PFSK-1 (cell line): ENCODE results near the gene ATRN.

Experiments
- FOXP2 ChIP-seq: optimal IDR thresholded peaks from 2 replicates; pipeline ENCODE3; 2011; ENCODE audit warnings: borderline replicate concordance, control low read depth, inconsistent platforms; ENCODE audit not compliant: insufficient read depth; ENCODE audit errors: extremely low read length, extremely low read depth
- POLR2AphosphoS5 ChIP-seq: IDR thresholded peaks from 2 replicates; pipeline ENCODE4 v1.6.1; 2012; ENCODE audit warnings: low read depth, mild to moderate bottlenecking, control low read depth, low read length, moderate library complexity
- SIN3A ChIP-seq: IDR thresholded peaks from 2 replicates; pipeline ENCODE4 v1.6.1; 2012; ENCODE audit warnings: mild to moderate bottlenecking, low read length, moderate library complexity, borderline replicate concordance; ENCODE audit not compliant: insufficient read depth
- TF ChIP-seq, protein P1 (sequence below), 2 experiments: IDR thresholded peaks; 2 replicates each; pipeline versions ENCODE4 v1.6.1 to v1.8.0; 2011 to 2012; ENCODE audit warnings: low read depth in 2 of 2, low read length in 2 of 2, control low read depth in 1 of 2, inconsistent platforms in 1 of 2, mild to moderate bottlenecking in 1 of 2, moderate library complexity in 1 of 2; ENCODE audit not compliant: insufficient read depth in 1 of 2

DNA sequence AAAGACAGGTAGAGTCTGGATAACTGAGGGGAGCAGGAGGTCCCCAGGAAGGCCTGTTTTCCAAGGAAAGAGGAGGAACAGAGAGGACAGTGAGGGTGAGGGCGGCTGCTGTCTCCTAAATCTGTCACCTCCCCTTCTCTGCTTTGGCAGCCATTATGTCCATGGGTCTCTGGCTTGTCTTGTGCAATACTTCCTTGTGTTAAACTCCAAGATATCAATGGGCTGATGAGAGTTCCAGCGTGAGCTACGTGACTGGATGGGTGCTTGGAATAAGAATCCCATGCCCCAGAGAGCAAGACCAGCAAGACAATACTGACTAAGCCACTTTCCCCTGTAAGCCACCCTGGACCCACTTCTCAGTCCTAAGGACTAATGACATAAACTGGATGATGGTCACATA, 37.1 kb upstream of the ATRN start:
- TF ChIP-seq, protein P1, sequence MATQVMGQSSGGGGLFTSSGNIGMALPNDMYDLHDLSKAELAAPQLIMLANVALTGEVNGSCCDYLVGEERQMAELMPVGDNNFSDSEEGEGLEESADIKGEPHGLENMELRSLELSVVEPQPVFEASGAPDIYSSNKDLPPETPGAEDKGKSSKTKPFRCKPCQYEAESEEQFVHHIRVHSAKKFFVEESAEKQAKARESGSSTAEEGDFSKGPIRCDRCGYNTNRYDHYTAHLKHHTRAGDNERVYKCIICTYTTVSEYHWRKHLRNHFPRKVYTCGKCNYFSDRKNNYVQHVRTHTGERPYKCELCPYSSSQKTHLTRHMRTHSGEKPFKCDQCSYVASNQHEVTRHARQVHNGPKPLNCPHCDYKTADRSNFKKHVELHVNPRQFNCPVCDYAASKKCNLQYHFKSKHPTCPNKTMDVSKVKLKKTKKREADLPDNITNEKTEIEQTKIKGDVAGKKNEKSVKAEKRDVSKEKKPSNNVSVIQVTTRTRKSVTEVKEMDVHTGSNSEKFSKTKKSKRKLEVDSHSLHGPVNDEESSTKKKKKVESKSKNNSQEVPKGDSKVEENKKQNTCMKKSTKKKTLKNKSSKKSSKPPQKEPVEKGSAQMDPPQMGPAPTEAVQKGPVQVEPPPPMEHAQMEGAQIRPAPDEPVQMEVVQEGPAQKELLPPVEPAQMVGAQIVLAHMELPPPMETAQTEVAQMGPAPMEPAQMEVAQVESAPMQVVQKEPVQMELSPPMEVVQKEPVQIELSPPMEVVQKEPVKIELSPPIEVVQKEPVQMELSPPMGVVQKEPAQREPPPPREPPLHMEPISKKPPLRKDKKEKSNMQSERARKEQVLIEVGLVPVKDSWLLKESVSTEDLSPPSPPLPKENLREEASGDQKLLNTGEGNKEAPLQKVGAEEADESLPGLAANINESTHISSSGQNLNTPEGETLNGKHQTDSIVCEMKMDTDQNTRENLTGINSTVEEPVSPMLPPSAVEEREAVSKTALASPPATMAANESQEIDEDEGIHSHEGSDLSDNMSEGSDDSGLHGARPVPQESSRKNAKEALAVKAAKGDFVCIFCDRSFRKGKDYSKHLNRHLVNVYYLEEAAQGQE (IDR thresholded peaks at IDR 0.05; ENCODE audit: insufficient read depth in 1 of 2, low read depth in 2 of 2, low read length in 2 of 2), result no peak
- TF ChIP-seq FOXP2 (no peak), POLR2AphosphoS5 (no peak), SIN3A (no peak)
